Measurements from ENCODE around the gene LPCAT3.

Gene LPCAT3

DNA sequence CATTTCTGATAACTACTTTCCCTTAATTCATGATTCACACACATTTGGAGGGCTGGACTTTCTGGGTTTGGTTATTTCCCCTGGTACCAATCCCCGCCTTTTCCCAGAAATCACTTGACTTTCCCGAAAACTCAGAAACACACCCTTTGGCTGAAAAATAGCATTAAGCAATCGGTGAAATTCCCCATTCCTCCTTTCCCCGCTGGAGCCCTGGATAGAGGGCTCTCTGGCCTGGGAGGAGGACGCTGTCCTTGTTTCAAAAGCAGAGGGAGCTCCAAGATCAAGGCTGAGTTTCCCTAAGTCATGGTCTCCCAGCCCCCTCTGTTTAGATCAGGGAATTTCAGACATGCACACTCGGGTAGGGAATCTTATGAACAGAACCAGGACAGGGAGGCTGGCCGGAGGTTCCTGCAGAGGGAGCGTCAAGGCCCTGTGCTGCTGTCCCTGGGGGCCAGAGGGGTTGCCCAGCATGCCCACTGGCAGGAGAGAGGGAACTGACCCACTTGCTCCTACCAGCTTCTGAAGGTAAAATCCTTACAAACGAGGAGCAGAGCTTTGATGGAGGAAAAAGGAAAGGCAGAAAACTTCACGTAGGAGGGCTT, 42.2 kb upstream of the LPCAT3 start, which contains the start of gene C1S:
C1S (plus strand) TSS at position 366 of the 602 bp plus-strand sequence. CDS start 1,195 bp downstream, outside the sequence.
- TF ChIP-seq EGR1 (IDR thresholded peaks at IDR 0.05): no peak
- TF ChIP-seq RAD21 (IDR thresholded peaks at IDR 0.05; ENCODE audit: low read depth): peak; percentile 59

DNA sequence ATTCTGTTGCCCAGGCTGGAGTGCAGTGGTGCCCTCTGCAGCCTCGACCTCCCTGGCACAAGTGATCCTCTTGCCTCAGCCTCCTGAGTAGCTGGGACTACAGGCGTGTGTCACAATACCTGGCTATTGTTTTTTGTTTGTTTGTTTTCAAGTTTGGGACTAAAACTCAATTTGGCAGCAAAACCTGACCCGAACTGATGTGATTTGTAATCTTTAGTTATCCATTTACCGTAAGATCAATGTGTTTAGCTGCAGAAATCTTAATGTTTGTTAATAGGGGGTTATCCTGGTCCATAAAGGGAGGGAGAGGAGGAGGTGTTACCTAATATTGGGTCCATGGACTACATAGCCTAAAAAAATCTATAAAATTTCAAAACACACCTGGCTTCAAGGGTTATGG, 41.5 kb upstream of the LPCAT3 start:
- TF ChIP-seq CREB1 (IDR thresholded peaks at IDR 0.05; ENCODE audit: low read depth) (no peak), CEBPB (IDR thresholded peaks at IDR 0.05) (no peak), NFIC (IDR thresholded peaks at IDR 0.05) (no peak)

DNA sequence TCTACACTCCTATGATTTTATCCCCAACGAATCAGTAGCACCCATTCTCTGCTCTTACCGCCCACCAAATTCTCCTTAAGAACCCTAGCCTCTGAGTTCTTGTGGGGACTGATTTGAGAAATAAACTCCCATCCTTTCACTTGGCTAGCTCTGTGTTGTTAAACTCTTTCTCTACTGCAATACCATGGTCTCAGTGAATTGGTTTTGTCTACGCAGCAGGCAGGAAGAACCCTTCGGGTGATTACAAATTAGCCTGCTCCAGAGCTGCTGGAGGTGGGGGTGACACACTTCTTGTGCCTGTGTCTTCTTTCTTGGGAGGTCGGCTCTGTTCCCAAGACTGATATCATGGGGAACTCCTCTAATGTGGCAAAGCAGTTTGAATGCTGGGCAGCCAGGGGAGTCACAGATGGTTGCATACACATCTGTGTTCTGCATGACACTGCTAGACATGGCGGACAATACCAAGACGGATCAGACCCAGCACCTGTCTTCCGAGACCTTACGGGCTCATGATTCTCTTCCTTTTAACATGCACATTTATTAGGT, 40.6 kb upstream of the LPCAT3 start:
- no peak for TF ChIP-seq NFIC (IDR thresholded peaks at IDR 0.05)
- TF ChIP-seq EP300 (IDR thresholded peaks at IDR 0.05; ENCODE audit: borderline replicate concordance): no peak
- TF ChIP-seq, protein P1, sequence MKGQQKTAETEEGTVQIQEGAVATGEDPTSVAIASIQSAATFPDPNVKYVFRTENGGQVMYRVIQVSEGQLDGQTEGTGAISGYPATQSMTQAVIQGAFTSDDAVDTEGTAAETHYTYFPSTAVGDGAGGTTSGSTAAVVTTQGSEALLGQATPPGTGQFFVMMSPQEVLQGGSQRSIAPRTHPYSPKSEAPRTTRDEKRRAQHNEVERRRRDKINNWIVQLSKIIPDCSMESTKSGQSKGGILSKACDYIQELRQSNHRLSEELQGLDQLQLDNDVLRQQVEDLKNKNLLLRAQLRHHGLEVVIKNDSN (IDR thresholded peaks at IDR 0.05): no peak
- no peak for TF ChIP-seq RAD21 (IDR thresholded peaks at IDR 0.05; ENCODE audit: low read depth)
- no peak for TF ChIP-seq ZBTB7A (IDR thresholded peaks at IDR 0.05; ENCODE audit: low read depth)

DNA sequence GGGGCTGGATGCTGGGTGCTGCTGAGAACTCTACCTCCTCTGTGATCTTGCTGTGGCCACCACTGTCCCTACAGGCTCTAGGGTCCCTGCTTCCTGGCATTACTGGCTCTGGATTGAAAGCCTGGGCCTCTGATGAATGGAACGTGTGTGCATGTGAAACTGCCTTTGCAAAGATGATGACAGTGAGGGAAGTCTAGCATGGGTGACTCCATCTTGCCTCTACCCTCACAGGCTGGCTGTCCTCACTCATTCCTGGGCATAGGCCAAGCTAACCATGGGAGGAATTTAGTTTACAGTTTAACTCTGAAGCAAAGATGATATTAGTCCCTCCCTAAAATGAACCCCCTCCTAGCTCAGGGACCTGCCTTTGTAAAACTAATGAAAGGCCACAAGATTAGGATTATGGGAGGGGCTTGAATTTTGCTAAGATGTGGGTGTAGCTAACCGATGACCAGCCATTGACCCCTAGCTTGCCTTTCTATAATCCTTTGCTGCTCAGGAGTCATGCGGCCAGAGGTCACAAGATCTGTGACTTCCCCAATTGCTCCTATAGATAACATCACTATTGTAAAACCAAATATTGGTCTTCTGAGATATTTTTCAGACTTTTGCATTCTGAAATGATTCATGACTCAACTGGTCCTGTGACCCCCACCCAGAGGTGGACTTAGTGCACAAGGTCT, 40.0 kb upstream of the LPCAT3 start:
- TF ChIP-seq, protein P2, sequence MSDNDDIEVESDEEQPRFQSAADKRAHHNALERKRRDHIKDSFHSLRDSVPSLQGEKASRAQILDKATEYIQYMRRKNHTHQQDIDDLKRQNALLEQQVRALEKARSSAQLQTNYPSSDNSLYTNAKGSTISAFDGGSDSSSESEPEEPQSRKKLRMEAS (IDR thresholded peaks at IDR 0.05): no peak
- TF ChIP-seq EGR1 (IDR thresholded peaks at IDR 0.05): no peak
- no peak for TF ChIP-seq TAF1 (IDR thresholded peaks at IDR 0.05; ENCODE audit: low read depth)
- no peak for TF ChIP-seq TEAD4 (IDR thresholded peaks at IDR 0.05)
- TF ChIP-seq EP300 (IDR thresholded peaks at IDR 0.05; ENCODE audit: borderline replicate concordance): no peak
- no peak for TF ChIP-seq YY1 (IDR thresholded peaks at IDR 0.05; ENCODE audit: low read depth)
- no peak for TF ChIP-seq NFIC (IDR thresholded peaks at IDR 0.05)
- no peak for TF ChIP-seq RAD21 (IDR thresholded peaks at IDR 0.05; ENCODE audit: low read depth)
- no peak for TF ChIP-seq FOXM1 (IDR thresholded peaks at IDR 0.05; ENCODE audit: borderline replicate concordance, low read depth)
- no peak for TF ChIP-seq ZBTB7A (IDR thresholded peaks at IDR 0.05; ENCODE audit: low read depth)
- no peak for TF ChIP-seq TCF12 (IDR thresholded peaks at IDR 0.05; ENCODE audit: low read depth)
- TF ChIP-seq CREB1 (IDR thresholded peaks at IDR 0.05; ENCODE audit: low read depth): no peak
- TF ChIP-seq CEBPB (IDR thresholded peaks at IDR 0.05): no peak

DNA sequence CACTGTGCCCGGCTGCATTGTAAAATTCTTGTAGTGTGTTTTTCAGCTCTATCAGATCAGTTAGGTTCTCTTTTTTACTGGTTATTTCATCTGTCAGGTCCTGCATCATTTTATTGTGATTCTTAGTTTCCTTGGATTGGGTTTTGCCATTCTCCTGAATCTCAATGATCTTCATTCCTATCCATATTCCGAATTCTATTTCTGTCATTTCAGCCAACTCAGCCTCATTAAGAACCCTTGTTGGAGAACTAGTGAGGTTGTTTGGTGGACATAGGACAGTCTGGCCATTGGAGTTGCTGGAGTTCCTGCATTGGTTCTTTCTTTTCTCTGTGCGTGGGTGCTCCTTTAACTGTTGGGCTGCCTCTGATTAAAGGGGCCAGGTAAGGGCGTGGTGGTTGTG, 36.6 kb upstream of the LPCAT3 start:
- TF ChIP-seq TAF1 (IDR thresholded peaks at IDR 0.05; ENCODE audit: low read depth): no peak
- TF ChIP-seq RAD21 (IDR thresholded peaks at IDR 0.05; ENCODE audit: low read depth): no peak
- TF ChIP-seq NFIC (IDR thresholded peaks at IDR 0.05): no peak
- TF ChIP-seq, protein P1 (IDR thresholded peaks at IDR 0.05): no peak
- TF ChIP-seq, protein P3, sequence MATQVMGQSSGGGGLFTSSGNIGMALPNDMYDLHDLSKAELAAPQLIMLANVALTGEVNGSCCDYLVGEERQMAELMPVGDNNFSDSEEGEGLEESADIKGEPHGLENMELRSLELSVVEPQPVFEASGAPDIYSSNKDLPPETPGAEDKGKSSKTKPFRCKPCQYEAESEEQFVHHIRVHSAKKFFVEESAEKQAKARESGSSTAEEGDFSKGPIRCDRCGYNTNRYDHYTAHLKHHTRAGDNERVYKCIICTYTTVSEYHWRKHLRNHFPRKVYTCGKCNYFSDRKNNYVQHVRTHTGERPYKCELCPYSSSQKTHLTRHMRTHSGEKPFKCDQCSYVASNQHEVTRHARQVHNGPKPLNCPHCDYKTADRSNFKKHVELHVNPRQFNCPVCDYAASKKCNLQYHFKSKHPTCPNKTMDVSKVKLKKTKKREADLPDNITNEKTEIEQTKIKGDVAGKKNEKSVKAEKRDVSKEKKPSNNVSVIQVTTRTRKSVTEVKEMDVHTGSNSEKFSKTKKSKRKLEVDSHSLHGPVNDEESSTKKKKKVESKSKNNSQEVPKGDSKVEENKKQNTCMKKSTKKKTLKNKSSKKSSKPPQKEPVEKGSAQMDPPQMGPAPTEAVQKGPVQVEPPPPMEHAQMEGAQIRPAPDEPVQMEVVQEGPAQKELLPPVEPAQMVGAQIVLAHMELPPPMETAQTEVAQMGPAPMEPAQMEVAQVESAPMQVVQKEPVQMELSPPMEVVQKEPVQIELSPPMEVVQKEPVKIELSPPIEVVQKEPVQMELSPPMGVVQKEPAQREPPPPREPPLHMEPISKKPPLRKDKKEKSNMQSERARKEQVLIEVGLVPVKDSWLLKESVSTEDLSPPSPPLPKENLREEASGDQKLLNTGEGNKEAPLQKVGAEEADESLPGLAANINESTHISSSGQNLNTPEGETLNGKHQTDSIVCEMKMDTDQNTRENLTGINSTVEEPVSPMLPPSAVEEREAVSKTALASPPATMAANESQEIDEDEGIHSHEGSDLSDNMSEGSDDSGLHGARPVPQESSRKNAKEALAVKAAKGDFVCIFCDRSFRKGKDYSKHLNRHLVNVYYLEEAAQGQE (IDR thresholded peaks at IDR 0.05; ENCODE audit: low read depth): no peak
- TF ChIP-seq, protein P2 (IDR thresholded peaks at IDR 0.05): no peak
- no peak for TF ChIP-seq EGR1 (IDR thresholded peaks at IDR 0.05)
- no peak for TF ChIP-seq YY1 (IDR thresholded peaks at IDR 0.05; ENCODE audit: low read depth)
- TF ChIP-seq ZBTB7A (IDR thresholded peaks at IDR 0.05; ENCODE audit: low read depth): no peak
- TF ChIP-seq CEBPB (IDR thresholded peaks at IDR 0.05): no peak
- no peak for TF ChIP-seq EP300 (IDR thresholded peaks at IDR 0.05; ENCODE audit: borderline replicate concordance)
- no peak for TF ChIP-seq TEAD4 (IDR thresholded peaks at IDR 0.05)
- no peak for TF ChIP-seq FOXM1 (IDR thresholded peaks at IDR 0.05; ENCODE audit: borderline replicate concordance, low read depth)
- TF ChIP-seq CREB1 (IDR thresholded peaks at IDR 0.05; ENCODE audit: low read depth): no peak
- no peak for TF ChIP-seq TCF12 (IDR thresholded peaks at IDR 0.05; ENCODE audit: low read depth)

DNA sequence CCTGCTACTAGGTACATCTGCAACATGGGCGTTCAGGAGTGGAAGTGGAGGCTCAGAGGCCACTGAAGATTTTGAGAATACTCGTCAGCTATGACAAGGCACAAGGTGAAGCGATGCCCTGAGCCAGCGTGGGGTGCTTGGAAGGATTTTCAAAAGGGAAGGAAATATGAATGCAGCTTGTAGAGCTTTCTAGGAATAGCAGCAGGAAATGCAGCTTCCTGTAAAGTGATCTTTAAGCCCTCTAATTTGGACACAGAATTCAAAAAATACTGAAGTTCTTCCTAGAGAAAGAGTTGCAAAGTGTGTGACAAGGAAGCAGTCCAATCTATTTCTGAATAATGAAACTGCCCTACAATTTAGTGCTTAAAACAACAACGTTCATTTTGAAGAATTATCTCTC, 29.0 kb upstream of the LPCAT3 start:
- TF ChIP-seq, protein P1 (IDR thresholded peaks at IDR 0.05): no peak
- TF ChIP-seq NFIC (IDR thresholded peaks at IDR 0.05) (no peak), EGR1 (IDR thresholded peaks at IDR 0.05) (no peak), RAD21 (IDR thresholded peaks at IDR 0.05; ENCODE audit: low read depth) (no peak), EP300 (IDR thresholded peaks at IDR 0.05; ENCODE audit: borderline replicate concordance) (no peak), FOXM1 (IDR thresholded peaks at IDR 0.05; ENCODE audit: borderline replicate concordance, low read depth) (no peak), CREB1 (IDR thresholded peaks at IDR 0.05; ENCODE audit: low read depth) (no peak), CEBPB (IDR thresholded peaks at IDR 0.05) (no peak), TCF12 (IDR thresholded peaks at IDR 0.05; ENCODE audit: low read depth) (no peak)
- TF ChIP-seq, protein P2 (IDR thresholded peaks at IDR 0.05): no peak

All from Ishikawa (cell line).